Thyroid gland (tissue), 4 donors: Measurements from ENCODE around the gene PTGR3. TPM values are rescaled to one million over a fixed set of nuclear protein-coding genes. Genes with fewer than 3 reads are reported as not detected.
"Not testable (repeated sequence)": the region's sequence is repeated elsewhere in the genome, so short reads cannot be mapped to it uniquely, and the experiment has no call there.

Experiments used
- DNase-seq, 2 donors: peaks; one replicate each; pipeline ENCODE4 v3.0.0-alpha.2; 2019
- H3K27ac ChIP-seq, 3 donors: fragments of 200-600 bp; sonication (generic); 1 replicate in 2 of 3; 2 replicates in 1 of 3; pipeline ENCODE4 v1.5.1; 2016 to 2019; ENCODE audit warnings: mild to moderate bottlenecking in 1 of 3, moderate library complexity in 1 of 3
- H3K27me3 ChIP-seq: fragments of 200-600 bp; sonication (generic); one replicate; pipeline ENCODE4 v1.5.1; 2019
- H3K36me3 ChIP-seq, 2 donors: fragments of 200-600 bp; sonication (generic); one replicate each; pipeline ENCODE4 v1.5.1; 2016 to 2019
- H3K4me1 ChIP-seq, 2 donors: fragments of 200-600 bp; sonication (generic); one replicate each; pipeline ENCODE4 v1.5.1; 2017 to 2019
- H3K4me3 ChIP-seq, 3 donors: fragments of 200-600 bp; sonication (generic); replicated peaks in 1 of 3; 1 replicate in 2 of 3; 2 replicates in 1 of 3; pipeline ENCODE4 v1.5.1; 2016; ENCODE audit warnings: mild to moderate bottlenecking in 1 of 3
- H3K9me3 ChIP-seq: fragments of 200-600 bp; sonication (generic); one replicate; pipeline ENCODE4 v1.5.1; 2017
- POLR2A ChIP-seq, 2 donors: fragments of 450-650 bp; IDR thresholded peaks; one replicate each; pipeline ENCODE4 v1.6.1; 2017; ENCODE audit warnings: antibody characterized with exemption in 2 of 2, mild to moderate bottlenecking in 2 of 2, moderate library complexity in 1 of 2
- WGBS, 2 donors: methylation state at CpG; one replicate each; pipeline ENCODE4 v1.1.5; 2017; 5-methylcytosine and 5-hydroxymethylcytosine counted together
- intact Hi-C: fragments of 100-400 bp; cut with DNase I; formaldehyde crosslinking; loops from one replicate; pipeline ENCODE4 v1.15.1; 2023
- total RNA-seq, 4 donors: library from RNA; depleted of rRNA; stranded (reverse); fragments of >200 nt; gene quantifications; one replicate each; pipeline ENCODE4 v1.2.3, GENCODE V29; 2016
- TF ChIP-seq, protein P1 (sequence below), 6 experiments: fragments of 200-600 bp in 3 of 6; fragments of 450-650 bp in 3 of 6; sonication (generic) in 3 of 6; IDR thresholded peaks; one replicate each; pipeline ENCODE4 v1.5.1; 2016 to 2019; ENCODE audit warnings: antibody characterized with exemption in 6 of 6, mild to moderate bottlenecking in 2 of 6, inconsistent platforms in 1 of 6, moderate library complexity in 1 of 6

Gene PTGR3
- total RNA-seq, 4 donors from 2014 or later: 19.3 to 62.7 (median 36.9) TPM

DNA sequence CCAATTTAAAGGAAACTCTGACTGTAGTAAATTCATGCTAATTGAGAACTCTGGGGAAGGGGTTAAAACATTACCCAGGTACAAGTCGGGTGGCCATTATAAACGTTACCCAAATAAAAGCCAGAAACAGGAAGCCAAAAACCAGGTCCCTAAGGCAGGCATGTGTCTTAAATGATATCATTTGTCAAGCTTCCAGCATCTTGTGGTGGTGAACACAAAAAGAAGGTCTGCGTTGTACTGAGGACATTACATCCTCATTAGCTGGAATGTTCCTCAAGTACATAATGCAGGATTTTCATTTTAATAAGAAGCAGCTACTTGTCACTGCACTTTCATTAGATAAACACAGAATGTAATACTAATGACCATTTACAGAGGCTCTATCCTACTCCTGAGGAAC lies 10.9 kb downstream of the PTGR3 start:
- no peak overlapping the region for H3K27ac ChIP-seq
- TF ChIP-seq, protein P1, sequence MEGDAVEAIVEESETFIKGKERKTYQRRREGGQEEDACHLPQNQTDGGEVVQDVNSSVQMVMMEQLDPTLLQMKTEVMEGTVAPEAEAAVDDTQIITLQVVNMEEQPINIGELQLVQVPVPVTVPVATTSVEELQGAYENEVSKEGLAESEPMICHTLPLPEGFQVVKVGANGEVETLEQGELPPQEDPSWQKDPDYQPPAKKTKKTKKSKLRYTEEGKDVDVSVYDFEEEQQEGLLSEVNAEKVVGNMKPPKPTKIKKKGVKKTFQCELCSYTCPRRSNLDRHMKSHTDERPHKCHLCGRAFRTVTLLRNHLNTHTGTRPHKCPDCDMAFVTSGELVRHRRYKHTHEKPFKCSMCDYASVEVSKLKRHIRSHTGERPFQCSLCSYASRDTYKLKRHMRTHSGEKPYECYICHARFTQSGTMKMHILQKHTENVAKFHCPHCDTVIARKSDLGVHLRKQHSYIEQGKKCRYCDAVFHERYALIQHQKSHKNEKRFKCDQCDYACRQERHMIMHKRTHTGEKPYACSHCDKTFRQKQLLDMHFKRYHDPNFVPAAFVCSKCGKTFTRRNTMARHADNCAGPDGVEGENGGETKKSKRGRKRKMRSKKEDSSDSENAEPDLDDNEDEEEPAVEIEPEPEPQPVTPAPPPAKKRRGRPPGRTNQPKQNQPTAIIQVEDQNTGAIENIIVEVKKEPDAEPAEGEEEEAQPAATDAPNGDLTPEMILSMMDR (IDR thresholded peaks at IDR 0.05): no peak
- no peak for TF ChIP-seq POLR2A (IDR thresholded peaks at IDR 0.05)
- DNase-seq: no peak
- peaks cover 3 to 6% of the 10 kb centered on the region in 2 donors for H3K36me3 ChIP-seq
- 49 to 64% methylated on average over 3 of the region's 3 CpGs for WGBS, 2 donors
- intact Hi-C loops: no loop called here
- H3K9me3 ChIP-seq: no peaks in the 10 kb centered on the region
- no peaks in the 10 kb centered on the region for H3K27me3 ChIP-seq
- H3K4me1 ChIP-seq: no peaks in the 10 kb centered on the region
- H3K4me3 ChIP-seq: no peak overlapping the region

DNA sequence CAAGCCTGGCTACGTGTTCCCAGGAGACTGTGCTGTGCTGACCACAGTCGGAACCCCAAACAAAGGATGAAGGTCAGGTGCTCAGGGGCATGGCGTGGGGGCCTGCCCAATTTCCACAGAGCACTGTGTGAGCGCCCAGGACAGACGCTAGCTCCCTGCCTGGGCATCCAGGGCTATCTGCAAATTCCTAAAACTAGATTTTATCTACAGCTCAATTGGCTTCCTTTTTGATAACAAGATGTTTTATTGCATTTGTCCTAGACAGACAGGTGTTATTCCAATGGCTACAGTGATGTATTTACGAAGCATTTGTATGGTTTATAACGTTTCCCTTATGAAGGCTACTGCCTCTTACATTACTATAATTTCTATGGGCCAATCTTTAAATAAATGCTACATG lies 16.0 kb downstream of the PTGR3 start:
- WGBS, 2 donors: 72 to 80% methylated on average over 6 of the region's 7 CpGs
- TF ChIP-seq, protein P1 (IDR thresholded peaks at IDR 0.05): no peak
- no peak for TF ChIP-seq POLR2A (IDR thresholded peaks at IDR 0.05)
- Histone ChIP-seq H3K36me3 (no peaks in the 10 kb centered on the region), H3K4me3 (no peak overlapping the region), H3K27ac (no peak overlapping the region), H3K9me3 (no peaks in the 10 kb centered on the region), H3K27me3 (no peaks in the 10 kb centered on the region), H3K4me1 (no peaks in the 10 kb centered on the region)
- intact Hi-C loops: no loop called here
- DNase-seq: no peak

DNA sequence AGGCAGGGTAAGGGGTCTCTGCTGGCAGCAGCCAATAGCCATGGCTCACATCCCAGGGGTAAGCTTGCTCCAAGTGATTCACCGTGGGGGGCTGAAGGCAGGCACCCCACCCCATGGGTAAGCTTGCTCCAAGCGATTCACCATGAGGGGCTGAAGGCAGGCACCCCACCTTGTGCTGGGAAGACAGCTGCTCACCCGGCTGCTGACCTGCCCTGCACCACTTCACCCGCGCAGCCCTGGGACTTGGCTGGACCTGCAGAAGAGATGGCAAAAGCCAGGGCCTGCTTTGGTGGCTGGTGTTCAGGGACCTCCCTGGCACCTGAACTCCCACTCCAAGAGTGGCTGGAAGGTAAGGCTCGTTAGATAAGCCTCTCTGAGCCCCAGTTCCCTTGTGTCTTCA lies 19.2 kb downstream of the PTGR3 start:
- no peaks in the 10 kb centered on the region for H3K27me3 ChIP-seq
- no peak for TF ChIP-seq POLR2A (IDR thresholded peaks at IDR 0.05)
- TF ChIP-seq, protein P1 (IDR thresholded peaks at IDR 0.05): no peak
- peaks cover 0 to 6% of the 10 kb centered on the region in 2 donors for H3K4me1 ChIP-seq
- no peaks in the 10 kb centered on the region for H3K36me3 ChIP-seq
- no peak overlapping the region for H3K4me3 ChIP-seq
- intact Hi-C loops: no loop called here
- H3K27ac ChIP-seq: no peak overlapping the region
- WGBS, 2 donors: 71 to 100% methylated on average over 1 to 2 of the region's 6 CpGs
- no peaks in the 10 kb centered on the region for H3K9me3 ChIP-seq
- no peak for DNase-seq

DNA sequence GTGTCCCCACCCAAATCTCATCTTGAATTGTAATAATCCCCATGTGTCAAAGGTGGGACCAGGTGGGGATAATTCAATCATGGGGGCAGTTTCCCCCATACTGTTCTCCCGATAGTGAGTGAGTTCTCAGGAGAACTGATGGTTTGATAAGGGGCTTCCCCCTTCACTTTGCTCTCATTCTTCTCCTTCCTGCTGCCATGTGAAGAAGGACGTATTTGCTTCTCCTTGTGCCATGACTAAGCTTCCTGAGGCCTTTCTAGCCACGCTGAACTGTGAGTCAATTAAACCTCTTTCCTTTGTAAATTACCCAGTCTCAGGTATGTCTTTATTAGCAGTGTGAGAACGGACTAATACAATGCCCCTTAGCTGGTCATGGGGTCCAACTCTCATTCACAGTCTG lies 21.2 kb downstream of the PTGR3 start:
- H3K27ac ChIP-seq, H3K9me3 ChIP-seq, DNase-seq, H3K36me3 ChIP-seq, H3K4me3 ChIP-seq, intact Hi-C loops, H3K27me3 ChIP-seq: not testable (repeated sequence)
- WGBS, 2 donors: 88 to 90% methylated on average over 4 of the region's 4 CpGs
- H3K4me1 ChIP-seq: peaks cover 4 to 12% of the 10 kb centered on the region in 2 donors

DNA sequence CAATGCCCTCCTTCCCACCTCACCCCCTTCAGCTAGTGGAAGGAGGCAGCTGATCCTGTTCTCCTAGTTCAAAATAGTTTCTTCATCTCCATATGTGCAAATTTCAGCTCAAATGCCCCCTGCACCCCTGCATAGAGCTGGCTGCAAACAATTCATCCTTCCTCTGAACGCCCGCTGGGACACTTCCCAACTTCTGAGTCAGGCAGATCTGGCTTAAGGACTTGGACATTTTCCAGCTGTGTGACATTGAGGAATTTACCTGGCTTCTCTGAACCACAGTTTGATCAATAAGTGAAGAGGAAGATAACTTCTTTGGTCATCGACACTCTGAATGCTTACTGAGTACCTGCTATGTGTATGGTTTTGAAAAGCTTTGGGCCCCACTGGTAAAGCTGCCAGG lies 23.5 kb downstream of the PTGR3 start:
- DNase-seq: no peak
- H3K27me3 ChIP-seq: no peaks in the 10 kb centered on the region
- H3K4me1 ChIP-seq: peaks cover 4 to 12% of the 10 kb centered on the region in 2 donors
- H3K36me3 ChIP-seq: no peaks in the 10 kb centered on the region
- H3K27ac ChIP-seq: no peak overlapping the region
- no peak overlapping the region for H3K4me3 ChIP-seq
- intact Hi-C loops: no loop called here
- TF ChIP-seq, protein P1 (IDR thresholded peaks at IDR 0.05): no peak
- TF ChIP-seq POLR2A (IDR thresholded peaks at IDR 0.05): no peak
- no peaks in the 10 kb centered on the region for H3K9me3 ChIP-seq
- WGBS, 2 donors: 63 to 69% methylated on average over 3 of the region's 3 CpGs

DNA sequence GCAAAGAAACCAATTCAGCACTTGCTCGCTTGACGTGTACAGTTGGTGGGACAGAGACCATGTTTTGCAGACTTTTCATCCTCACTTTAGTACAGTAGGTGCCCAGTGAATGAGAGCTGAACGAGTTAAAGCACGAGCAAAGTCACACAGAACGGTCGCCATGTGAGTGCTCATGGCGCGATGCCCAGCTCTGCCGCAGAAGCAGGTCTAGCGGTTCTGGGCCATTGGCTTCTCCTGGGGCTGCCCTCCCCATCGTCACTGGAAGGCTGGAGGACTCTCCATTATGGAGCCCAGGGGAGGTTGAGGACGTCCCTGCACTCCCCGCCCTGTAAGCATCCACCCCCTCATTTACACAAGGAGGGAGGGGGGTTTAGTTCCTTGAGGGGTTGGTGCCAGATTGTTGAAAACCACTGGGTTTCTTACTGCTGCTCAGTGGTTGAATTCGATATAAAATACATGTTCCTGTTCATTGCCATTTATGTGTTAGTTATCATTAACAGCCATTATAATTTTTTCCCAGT lies 24.9 kb downstream of the PTGR3 start:
- intact Hi-C loops: no loop called here
- Histone ChIP-seq H3K4me3 (no peak overlapping the region), H3K9me3 (no peaks in the 10 kb centered on the region), H3K36me3 (no peaks in the 10 kb centered on the region), H3K4me1 (peaks cover 4 to 12% of the 10 kb centered on the region in 2 donors), H3K27me3 (no peaks in the 10 kb centered on the region), H3K27ac (no peak overlapping the region)
- 44 to 48% methylated on average over 14 of the region's 14 CpGs for WGBS, 2 donors
- TF ChIP-seq, protein P1 (IDR thresholded peaks at IDR 0.05): no peak
- no peak for TF ChIP-seq POLR2A (IDR thresholded peaks at IDR 0.05)
- DNase-seq: peak; percentile 94 to 95
